AG04449 (cell line): ENCODE measurements around the gene ACTL8.
A peak's percentile ranks its signal among the peaks of the same experiment; 100 is the strongest.

Experiments used
- CTCF ChIA-PET: fragments of 350-600 bp; formaldehyde crosslinking; extraction: SDS; loops from one replicate; lab custom pipeline; 2021; ENCODE audit warnings: antibody characterized with exemption; lab: Yijun Ruan, JAX
- POLR2A ChIA-PET: fragments of 400-600, 350-600 bp; formaldehyde crosslinking; extraction: SDS; loops from one replicate; lab custom pipeline; 2020; ENCODE audit warnings: antibody characterized with exemption, inconsistent platforms; lab: Yijun Ruan, JAX
- DNase-seq: peaks from one replicate; pipeline ENCODE4 v3.0.0-alpha.2; 2010; ENCODE audit warnings: low read depth, low spot score
- H3K4me3 ChIP-seq: 2 replicates; pipeline ENCODE4 v1.5.1; 2011; ENCODE audit warnings: low read depth, mild to moderate bottlenecking, control low read depth, low read length
- CTCF ChIP-seq: IDR thresholded peaks from one replicate; pipeline ENCODE4 v1.5.1; 2011; ENCODE audit warnings: mild to moderate bottlenecking, moderate library complexity, low read length, control low read depth, inconsistent platforms; ENCODE audit not compliant: insufficient read depth; ENCODE audit errors: missing control alignments

Gene ACTL8

GRCh38 chr1:17825273-17826164, 70.4 kb downstream of the ACTL8 start:
- no peak overlapping the region for H3K4me3 ChIP-seq
- no peak for DNase-seq
- no peak for TF ChIP-seq CTCF
- ChIA-PET CTCF (interaction anchor here (0.8 to 4.6 kb wide), 19 partner anchors 9 to 323 kb away, joined by 3 to 41 read pairs (median 4); no protein-coding TSS in a partner anchor), POLR2A (no interaction called here)

- no peak for DNase-seq
- peak; percentile 83 for TF ChIP-seq CTCF
- POLR2A ChIA-PET = no interaction called here
- CTCF ChIA-PET = interaction anchor here (0.8 to 4.6 kb wide), 19 partner anchors 8 to 323 kb away, joined by 3 to 41 read pairs (median 4); no protein-coding TSS in a partner anchor
- no peak overlapping the region for H3K4me3 ChIP-seq
Measured at GRCh38 chr1:17826165-17826488, 71.0 kb downstream of the ACTL8 start.

- no peak overlapping the region for H3K4me3 ChIP-seq
- TF ChIP-seq CTCF = no peak
- CTCF ChIA-PET = interaction anchor here (1.2 to 4.6 kb wide), 2 partner anchors 168 to 175 kb away, joined by 4 to 41 read pairs; no protein-coding TSS in a partner anchor
- POLR2A ChIA-PET = no interaction called here
- no peak for DNase-seq
Measured at GRCh38 chr1:17828991-17829390, 73.9 kb downstream of the ACTL8 start.

- TF ChIP-seq CTCF = no peak
- no peak for DNase-seq
- POLR2A ChIA-PET = no interaction called here
- CTCF ChIA-PET = no interaction called here
- H3K4me3 ChIP-seq = no peak overlapping the region
Measured at GRCh38 chr1:17829579-17829978, 74.4 kb downstream of the ACTL8 start.

- ChIA-PET POLR2A (no interaction called here), CTCF (no interaction called here)
- DNase-seq = peak; percentile 3
- no peak for TF ChIP-seq CTCF
- no peak overlapping the region for H3K4me3 ChIP-seq
Measured at GRCh38 chr1:17831597-17831996, 76.5 kb downstream of the ACTL8 start.

- no peak for DNase-seq
- no peak overlapping the region for H3K4me3 ChIP-seq
- CTCF ChIA-PET = interaction anchor here (0.8 to 2.1 kb wide), 4 partner anchors 8 to 242 kb away, joined by 3 to 14 read pairs (median 3); no protein-coding TSS in a partner anchor
- no peak for TF ChIP-seq CTCF
- POLR2A ChIA-PET = no interaction called here
Measured at GRCh38 chr1:17833661-17834501, 78.7 kb downstream of the ACTL8 start.
